Measurements from ENCODE around the gene KIF26B. TPM values are rescaled to one million over a fixed set of nuclear protein-coding genes. Genes with fewer than 3 reads are reported as not detected.
A peak's percentile ranks its signal among the peaks of the same experiment; 100 is the strongest.

The KIF26B gene
- total RNA-seq, 1 experiment from 2014 or later, result 1.7 TPM

DNA sequence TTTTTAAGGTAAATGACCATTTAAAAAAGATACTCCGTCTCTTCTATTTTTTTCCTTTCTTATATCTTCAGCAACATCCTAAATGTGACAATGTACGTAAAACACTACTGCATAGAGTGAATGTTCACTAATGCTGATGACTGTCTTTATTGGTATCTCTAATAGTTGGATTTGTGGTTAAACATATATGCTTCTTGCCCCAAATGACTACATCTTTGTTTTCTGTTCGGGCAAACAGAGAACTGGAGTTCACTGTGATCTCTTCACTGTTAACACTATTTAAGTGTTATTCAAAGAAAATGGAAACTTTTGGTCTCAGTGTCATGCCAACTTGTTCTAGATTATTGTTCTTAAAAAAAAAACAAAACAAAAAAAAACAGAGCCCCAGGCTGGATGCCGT lies 109.4 kb downstream of the KIF26B start:
- no peak overlapping the region for H3K4me3 ChIP-seq (ENCODE audit: insufficient read depth, low read depth, low read length)
- no peak for DNase-seq
- no peaks in the 10 kb centered on the region for H3K27me3 ChIP-seq (ENCODE audit: control insufficient read depth, insufficient read depth, low read length)
- H3K36me3 ChIP-seq (replicated peaks; ENCODE audit: control insufficient read depth, insufficient read depth, low read length), result no peaks in the 10 kb centered on the region

DNA sequence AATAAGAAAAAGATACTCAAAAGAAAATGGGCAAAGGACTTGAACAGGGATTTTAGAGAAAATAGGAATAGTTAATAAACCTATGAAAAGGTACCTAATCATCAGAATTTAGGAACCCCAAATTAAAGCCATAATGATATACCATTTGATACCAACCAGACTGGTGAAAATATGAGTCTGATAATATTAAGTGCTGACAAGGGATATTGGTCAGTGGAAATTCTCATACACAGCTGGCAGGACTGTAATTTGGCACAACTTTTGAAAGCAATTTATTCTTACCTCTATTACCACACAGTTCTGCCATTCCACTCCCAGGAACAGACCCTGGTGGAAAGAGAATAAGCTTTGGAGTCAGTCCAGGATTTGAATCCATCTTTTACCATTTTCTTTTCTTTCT lies 111.3 kb downstream of the KIF26B start:
- no peaks in the 10 kb centered on the region for H3K27me3 ChIP-seq (ENCODE audit: control insufficient read depth, insufficient read depth, low read length)
- H3K4me3 ChIP-seq (ENCODE audit: insufficient read depth, low read depth, low read length), result no peak overlapping the region
- no peaks in the 10 kb centered on the region for H3K36me3 ChIP-seq (replicated peaks; ENCODE audit: control insufficient read depth, insufficient read depth, low read length)
- no peak for DNase-seq

DNA sequence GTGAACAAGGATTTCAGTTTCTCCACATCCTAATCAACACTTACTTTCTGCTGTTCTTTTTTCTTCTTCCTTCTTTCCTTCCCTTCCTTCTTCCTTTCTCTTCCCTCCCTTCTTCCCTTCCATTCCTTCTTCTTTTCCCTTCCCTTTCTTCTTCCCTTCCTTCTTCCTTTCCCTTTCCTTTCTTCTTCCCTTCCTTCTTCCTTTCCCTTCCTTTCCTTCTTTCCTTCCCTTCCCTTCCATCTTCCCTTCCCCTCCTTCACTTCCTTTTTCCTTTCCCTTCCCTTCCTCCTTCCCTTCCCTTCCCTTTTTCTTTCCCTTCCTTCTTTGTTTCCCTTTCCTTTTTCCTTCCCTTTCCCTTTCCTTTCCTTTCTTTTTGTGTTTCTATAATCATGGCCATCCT lies 115.3 kb downstream of the KIF26B start:
- Histone ChIP-seq H3K4me3 (ENCODE audit: insufficient read depth, low read depth, low read length) (no peak overlapping the region), H3K27me3 (ENCODE audit: control insufficient read depth, insufficient read depth, low read length) (no peaks in the 10 kb centered on the region), H3K36me3 (replicated peaks; ENCODE audit: control insufficient read depth, insufficient read depth, low read length) (no peaks in the 10 kb centered on the region)
- DNase-seq, result no peak

DNA sequence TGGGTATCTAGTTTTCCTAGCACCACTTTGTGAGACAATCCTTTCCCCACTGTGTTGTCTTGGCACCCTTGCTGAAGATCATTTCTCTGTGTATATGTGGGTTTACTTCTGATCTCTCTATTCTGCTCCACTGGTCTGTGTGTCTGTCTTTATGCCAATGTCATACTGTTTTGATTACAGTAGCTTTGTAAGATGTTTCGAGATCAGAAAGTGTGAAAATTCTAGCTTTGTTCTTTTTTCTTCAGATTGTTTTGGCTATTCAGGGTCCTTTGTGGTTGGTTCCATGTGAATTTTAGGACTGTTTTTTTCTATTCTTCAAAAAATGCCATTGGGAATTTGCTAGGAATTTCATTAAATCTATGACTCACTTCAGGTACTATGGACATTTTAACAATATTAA lies 116.2 kb downstream of the KIF26B start:
- Histone ChIP-seq H3K36me3 (replicated peaks; ENCODE audit: control insufficient read depth, insufficient read depth, low read length) (no peaks in the 10 kb centered on the region), H3K27me3 (ENCODE audit: control insufficient read depth, insufficient read depth, low read length) (no peaks in the 10 kb centered on the region), H3K4me3 (ENCODE audit: insufficient read depth, low read depth, low read length) (no peak overlapping the region)
- no peak for DNase-seq

DNA sequence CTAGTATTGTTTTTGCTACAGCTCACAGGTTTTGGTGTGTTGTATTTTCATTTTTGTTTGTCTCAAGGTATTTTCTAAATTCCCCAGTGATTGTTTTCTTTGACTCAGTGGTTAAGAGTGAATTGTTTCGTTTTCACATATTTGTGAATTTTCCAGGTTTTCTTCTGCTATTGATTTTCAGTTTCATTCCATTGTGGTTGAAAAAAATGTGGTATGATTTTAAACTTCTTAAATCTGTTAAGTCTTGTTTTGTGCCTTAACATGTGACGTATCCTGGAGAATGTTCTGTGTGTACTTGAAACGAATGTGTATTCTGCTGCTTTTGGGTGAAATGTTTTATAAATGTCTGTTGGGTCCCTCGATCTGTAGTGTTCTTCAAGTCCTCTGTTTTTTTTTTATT lies 117.9 kb downstream of the KIF26B start:
- Histone ChIP-seq H3K27me3 (ENCODE audit: control insufficient read depth, insufficient read depth, low read length) (no peaks in the 10 kb centered on the region), H3K36me3 (replicated peaks; ENCODE audit: control insufficient read depth, insufficient read depth, low read length) (no peaks in the 10 kb centered on the region), H3K4me3 (ENCODE audit: insufficient read depth, low read depth, low read length) (no peak overlapping the region)
- DNase-seq, result no peak

DNA sequence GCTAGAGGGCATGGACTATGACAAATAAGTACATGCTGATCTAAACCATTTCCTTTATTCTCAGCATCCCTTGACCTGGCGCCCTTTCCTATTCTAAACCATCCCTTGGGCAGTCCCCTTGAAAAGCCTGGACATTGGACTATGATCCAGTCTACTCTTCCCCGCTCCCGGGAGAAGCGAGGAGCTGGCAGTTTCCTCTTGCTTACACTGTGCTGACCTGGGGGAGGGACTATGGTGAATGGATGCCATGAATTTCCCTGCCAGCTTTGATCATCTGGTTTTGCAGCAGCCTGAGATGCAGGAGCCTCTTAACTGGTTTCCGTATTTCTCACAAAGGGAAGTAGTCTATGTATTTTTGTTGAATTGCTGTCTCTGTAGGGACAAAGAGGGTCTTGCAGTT lies 121.7 kb downstream of the KIF26B start:
- no peak overlapping the region for H3K4me3 ChIP-seq (ENCODE audit: insufficient read depth, low read depth, low read length)
- H3K27me3 ChIP-seq (ENCODE audit: control insufficient read depth, insufficient read depth, low read length), result no peaks in the 10 kb centered on the region
- DNase-seq, result no peak
- H3K36me3 ChIP-seq (replicated peaks; ENCODE audit: control insufficient read depth, insufficient read depth, low read length), result no peaks in the 10 kb centered on the region

DNA sequence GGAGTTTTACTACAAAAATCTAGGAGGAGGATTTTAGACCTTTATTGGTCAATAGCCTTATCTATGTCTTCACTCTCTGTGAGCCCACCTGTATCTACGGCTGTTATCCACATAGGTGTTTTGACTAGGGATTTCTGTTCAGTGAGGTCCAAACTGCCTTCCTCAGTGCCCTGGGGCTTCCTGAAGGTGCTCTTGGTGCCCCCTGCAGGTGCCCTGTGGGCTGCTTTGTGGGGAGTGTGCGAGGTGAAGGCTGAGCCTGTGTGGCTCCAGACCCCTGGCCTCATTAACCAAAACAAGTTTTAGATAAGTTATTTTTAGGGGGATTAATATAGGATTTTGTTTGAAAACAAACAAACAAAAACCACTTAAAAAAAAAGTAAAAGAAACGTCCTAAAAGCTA lies 122.5 kb downstream of the KIF26B start:
- DNase-seq, result peak; percentile 59
- H3K36me3 ChIP-seq (replicated peaks; ENCODE audit: control insufficient read depth, insufficient read depth, low read length), result no peaks in the 10 kb centered on the region
- H3K4me3 ChIP-seq (ENCODE audit: insufficient read depth, low read depth, low read length), result no peak overlapping the region
- no peaks in the 10 kb centered on the region for H3K27me3 ChIP-seq (ENCODE audit: control insufficient read depth, insufficient read depth, low read length)

DNA sequence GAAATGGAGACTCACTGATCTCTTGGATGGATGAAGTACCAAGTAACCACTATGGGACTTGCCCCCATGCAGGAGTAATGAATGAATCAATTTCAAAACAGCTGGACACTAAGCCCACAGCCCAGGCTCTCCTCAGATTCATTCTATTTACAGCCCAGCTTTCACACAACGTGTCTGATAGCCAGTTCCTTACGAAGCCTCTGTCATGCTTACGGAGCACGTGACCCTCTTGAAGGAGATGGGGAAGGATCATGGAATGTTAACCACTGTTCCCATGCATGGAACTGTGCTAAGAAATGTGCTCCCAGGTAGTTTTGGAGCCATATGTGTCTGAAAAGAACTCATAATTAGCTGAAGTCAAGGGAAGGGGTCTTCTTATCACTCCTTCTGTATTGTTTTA lies 124.1 kb downstream of the KIF26B start:
- Histone ChIP-seq H3K27me3 (ENCODE audit: control insufficient read depth, insufficient read depth, low read length) (no peaks in the 10 kb centered on the region), H3K36me3 (replicated peaks; ENCODE audit: control insufficient read depth, insufficient read depth, low read length) (no peaks in the 10 kb centered on the region), H3K4me3 (ENCODE audit: insufficient read depth, low read depth, low read length) (no peak overlapping the region)
- no peak for DNase-seq

DNA sequence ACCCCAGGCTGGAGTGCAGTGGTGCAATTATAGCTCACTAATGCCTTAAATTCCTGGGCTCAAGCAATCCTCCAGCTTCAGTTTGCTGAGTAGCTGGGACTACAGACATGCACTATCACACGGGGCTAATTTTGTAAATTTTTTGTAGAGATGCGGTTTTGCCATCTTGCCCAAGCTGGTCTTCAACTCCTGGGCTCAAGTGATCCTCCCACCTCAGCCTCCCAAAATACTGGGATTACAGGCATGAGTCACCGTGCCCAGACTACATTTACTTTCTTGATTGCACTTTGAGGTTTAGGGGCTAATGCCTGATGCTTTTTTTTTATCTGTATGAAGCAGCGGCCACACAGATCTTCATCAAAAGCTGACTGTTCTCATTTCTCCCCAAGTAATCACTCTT lies 124.6 kb downstream of the KIF26B start:
- Histone ChIP-seq H3K4me3 (ENCODE audit: insufficient read depth, low read depth, low read length) (no peak overlapping the region), H3K36me3 (replicated peaks; ENCODE audit: control insufficient read depth, insufficient read depth, low read length) (no peaks in the 10 kb centered on the region), H3K27me3 (ENCODE audit: control insufficient read depth, insufficient read depth, low read length) (no peaks in the 10 kb centered on the region)
- no peak for DNase-seq

DNA sequence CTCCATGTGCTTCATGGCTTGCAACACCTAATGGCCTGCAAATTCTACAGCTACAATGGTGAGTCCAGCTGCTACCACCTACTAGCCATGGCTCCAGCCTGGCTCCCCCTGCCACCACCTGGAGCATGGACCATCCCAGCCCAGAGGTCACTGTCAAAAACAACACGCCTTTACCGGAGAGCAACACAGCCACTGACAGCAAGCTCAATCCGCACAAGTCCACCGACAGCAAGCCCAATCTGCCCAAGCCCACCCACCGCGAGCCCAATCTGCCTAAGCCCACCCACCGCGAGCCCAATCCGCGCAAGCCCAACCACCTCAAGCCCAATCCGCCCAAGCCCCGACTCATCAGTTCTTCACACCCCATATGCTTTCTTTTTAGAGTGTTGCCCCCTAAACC lies 128.2 kb downstream of the KIF26B start:
- H3K27me3 ChIP-seq (ENCODE audit: control insufficient read depth, insufficient read depth, low read length), result no peaks in the 10 kb centered on the region
- H3K4me3 ChIP-seq (ENCODE audit: insufficient read depth, low read depth, low read length), result no peak overlapping the region
- DNase-seq, result no peak
- no peaks in the 10 kb centered on the region for H3K36me3 ChIP-seq (replicated peaks; ENCODE audit: control insufficient read depth, insufficient read depth, low read length)

DNA sequence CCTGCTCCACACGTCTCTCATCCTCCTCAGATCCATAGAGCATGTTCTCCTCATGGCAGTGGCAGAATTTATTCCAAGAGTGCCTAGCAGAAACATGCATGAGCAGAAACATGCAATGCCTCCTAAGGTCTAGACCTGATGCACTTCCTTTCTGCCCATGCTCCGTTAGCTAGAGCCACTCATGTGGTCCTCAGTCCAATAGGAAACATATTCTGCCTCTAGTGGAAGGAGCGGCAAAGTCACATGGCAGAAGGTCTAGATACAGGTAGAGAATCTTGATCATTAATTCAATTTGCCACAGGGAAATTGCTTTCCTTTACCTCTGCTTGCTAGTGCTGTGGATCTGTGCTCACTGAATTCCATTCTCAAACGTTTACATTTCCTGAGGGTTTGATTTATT lies 130.4 kb downstream of the KIF26B start:
- H3K36me3 ChIP-seq (replicated peaks; ENCODE audit: control insufficient read depth, insufficient read depth, low read length), result no peaks in the 10 kb centered on the region
- no peaks in the 10 kb centered on the region for H3K27me3 ChIP-seq (ENCODE audit: control insufficient read depth, insufficient read depth, low read length)
- DNase-seq, result no peak
- H3K4me3 ChIP-seq (ENCODE audit: insufficient read depth, low read depth, low read length), result no peak overlapping the region

DNA sequence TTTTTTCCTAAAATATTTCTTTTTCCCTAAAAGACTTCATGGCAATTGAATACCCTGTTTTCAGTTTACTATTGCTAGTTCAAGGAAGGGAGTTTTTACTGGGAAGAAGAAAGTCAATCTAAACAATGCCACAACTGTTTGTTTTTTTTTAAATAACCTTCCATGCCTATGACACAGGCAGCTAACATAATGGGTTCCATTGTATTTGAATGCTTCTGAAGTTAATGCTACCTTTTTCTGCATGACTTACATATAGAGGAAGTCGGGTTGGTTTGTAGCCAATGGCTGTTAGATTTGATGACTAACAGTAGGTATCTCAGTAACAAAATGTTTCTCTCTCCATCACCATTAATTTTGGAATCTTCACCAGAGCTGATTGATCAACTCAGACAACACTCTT lies 134.0 kb downstream of the KIF26B start:
- no peak overlapping the region for H3K4me3 ChIP-seq (ENCODE audit: insufficient read depth, low read depth, low read length)
- H3K36me3 ChIP-seq (replicated peaks; ENCODE audit: control insufficient read depth, insufficient read depth, low read length), result no peaks in the 10 kb centered on the region
- DNase-seq, result no peak
- no peaks in the 10 kb centered on the region for H3K27me3 ChIP-seq (ENCODE audit: control insufficient read depth, insufficient read depth, low read length)

DNA sequence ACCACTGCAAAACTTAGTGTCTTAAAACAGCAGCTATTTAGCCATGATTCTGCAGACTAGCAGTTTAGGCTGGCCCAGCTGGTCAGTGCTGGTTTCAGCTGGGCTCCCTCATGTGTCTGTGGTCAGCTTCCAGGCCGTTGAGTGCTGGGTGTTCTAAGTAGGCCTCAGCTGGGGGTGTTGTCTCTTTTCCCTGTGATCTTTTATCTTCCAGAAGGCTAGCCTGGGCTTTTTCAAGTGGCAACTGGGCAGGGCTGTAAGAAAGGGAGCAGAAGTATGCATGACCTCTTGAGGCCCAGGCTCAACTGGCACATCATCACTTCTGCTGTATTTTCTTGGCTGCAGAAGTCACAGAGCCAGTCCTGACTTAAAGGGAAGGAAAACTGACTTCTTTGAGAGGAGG lies 136.1 kb downstream of the KIF26B start:
- Histone ChIP-seq H3K4me3 (ENCODE audit: insufficient read depth, low read depth, low read length) (no peak overlapping the region), H3K36me3 (replicated peaks; ENCODE audit: control insufficient read depth, insufficient read depth, low read length) (no peaks in the 10 kb centered on the region), H3K27me3 (ENCODE audit: control insufficient read depth, insufficient read depth, low read length) (no peaks in the 10 kb centered on the region)
- no peak for DNase-seq

DNA sequence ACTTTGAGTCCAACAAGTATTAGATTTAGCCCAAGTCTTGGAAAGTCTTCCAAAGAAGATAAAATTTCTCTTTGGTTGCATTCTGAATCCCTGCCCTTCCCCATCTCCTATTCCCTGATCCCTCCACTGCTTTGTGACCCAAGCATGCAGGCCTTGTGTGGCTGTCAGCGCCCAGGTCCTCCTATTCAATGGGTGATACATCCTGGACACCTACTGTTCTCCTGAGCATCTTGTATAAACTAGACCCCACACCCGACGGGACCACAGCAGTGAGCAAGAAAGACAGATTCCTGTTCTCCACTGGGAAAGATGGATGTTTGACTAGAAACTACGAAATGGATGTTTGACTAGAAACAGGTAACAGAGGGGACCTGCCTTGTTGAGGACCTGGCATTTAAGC lies 136.6 kb downstream of the KIF26B start:
- DNase-seq, result no peak
- H3K4me3 ChIP-seq (ENCODE audit: insufficient read depth, low read depth, low read length), result no peak overlapping the region
- H3K27me3 ChIP-seq (ENCODE audit: control insufficient read depth, insufficient read depth, low read length), result no peaks in the 10 kb centered on the region
- H3K36me3 ChIP-seq (replicated peaks; ENCODE audit: control insufficient read depth, insufficient read depth, low read length), result no peaks in the 10 kb centered on the region

DNA sequence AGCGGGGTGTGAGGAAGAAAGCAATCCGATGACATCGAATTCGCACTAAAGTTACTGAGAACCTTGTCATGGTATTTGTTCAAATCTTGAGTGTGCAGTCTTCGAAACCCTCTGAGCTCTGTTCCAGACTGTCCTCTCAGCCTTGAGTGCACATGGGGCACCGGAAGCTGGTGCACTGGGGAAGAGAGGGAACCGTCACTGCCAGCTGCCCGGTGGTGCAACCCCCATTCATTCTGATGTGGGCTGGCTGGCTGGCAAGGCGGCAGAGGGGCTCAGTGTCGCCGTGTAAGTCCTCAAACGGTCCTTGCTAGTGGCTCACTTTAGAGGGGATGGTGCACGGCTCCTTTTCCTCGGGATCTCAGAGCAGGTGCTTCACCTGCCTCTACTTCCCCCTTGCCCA lies 137.4 kb downstream of the KIF26B start:
- Histone ChIP-seq H3K4me3 (ENCODE audit: insufficient read depth, low read depth, low read length) (no peak overlapping the region), H3K36me3 (replicated peaks; ENCODE audit: control insufficient read depth, insufficient read depth, low read length) (no peaks in the 10 kb centered on the region), H3K27me3 (ENCODE audit: control insufficient read depth, insufficient read depth, low read length) (no peaks in the 10 kb centered on the region)
- DNase-seq, result no peak

DNA sequence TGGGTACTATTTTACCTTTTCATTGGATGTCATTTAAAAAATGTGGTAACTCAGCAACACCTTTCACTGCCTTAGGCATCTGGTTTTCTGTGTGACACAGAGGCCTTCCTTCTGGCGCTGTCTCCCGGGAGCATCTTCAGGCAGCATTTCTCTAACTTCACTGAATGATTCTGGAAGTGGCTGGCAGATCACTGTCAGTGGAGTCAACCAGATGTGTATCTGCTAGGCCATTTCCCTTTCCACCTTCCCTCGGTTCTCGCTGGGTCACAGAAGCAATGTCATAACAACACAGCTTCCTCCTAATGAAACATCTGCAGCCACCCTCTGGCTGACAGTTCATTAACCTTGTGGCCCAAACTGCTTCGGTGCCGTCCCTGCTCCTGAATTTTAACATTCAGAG lies 137.8 kb downstream of the KIF26B start:
- Histone ChIP-seq H3K36me3 (replicated peaks; ENCODE audit: control insufficient read depth, insufficient read depth, low read length) (no peaks in the 10 kb centered on the region), H3K27me3 (ENCODE audit: control insufficient read depth, insufficient read depth, low read length) (no peaks in the 10 kb centered on the region), H3K4me3 (ENCODE audit: insufficient read depth, low read depth, low read length) (no peak overlapping the region)
- no peak for DNase-seq
